K562 (cell line): ENCODE measurements around the gene COG7. TPM values are rescaled to one million over a fixed set of nuclear protein-coding genes. Genes with fewer than 3 reads are reported as not detected.

Source experiments
- ATAC-seq: fragments of 200-7000 bp; cut with Tn5 transposase; 3 replicates; pipeline ENCODE4 v1.9.1; 2020; ENCODE audit warnings: moderate library complexity
- BruUV-seq: library from RNA; stranded (reverse); fragments of 400-500 nt; replicated peaks from 2 replicates; lab custom pipeline; 2021; lab: Mats Ljungman, UMichigan
- CTCF ChIA-PET: fragments of 300-600 bp; formaldehyde crosslinking; extraction: SDS; loops from one replicate; lab custom pipeline; 2021; ENCODE audit warnings: low intra/inter-chr PET ratio; lab: Yijun Ruan, JAX
- POLR2A ChIA-PET: fragments of 300-600, 350-650 bp; sonication (Branson Sonifier 250); formaldehyde crosslinking; extraction: SDS; loops from one replicate; lab custom pipeline; 2021; ENCODE audit warnings: antibody characterized with exemption, inconsistent platforms; lab: Yijun Ruan, JAX
- DNase-seq, 4 experiments: peaks; one replicate each; pipeline versions ENCODE4 v3.0.0 to v3.0.0-alpha.2; 2011 to 2018; ENCODE audit warnings: low spot score in 3 of 4, mixed read lengths in 3 of 4; ENCODE audit errors: extremely low read depth in 1 of 4
- FAIRE-seq: peaks from 2 replicates; lab custom pipeline; 2011; peaks lifted over from hg19 to GRCh38; lab: Jason Lieb, UNC
- H2AFZ ChIP-seq: 2 replicates; pipeline ENCODE4 v1.6.0; 2011; ENCODE audit warnings: low read depth, low read length, control low read depth, inconsistent platforms
- H3K27ac ChIP-seq: fragments of 200-600 bp; 3 replicates; pipeline ENCODE4 v1.8.0; 2011; ENCODE audit warnings: low read depth, mild to moderate bottlenecking, control low read depth, inconsistent platforms, low read length, moderate library complexity, mixed read lengths; ENCODE audit errors: extremely low read depth
- H3K27me3 ChIP-seq, 2 experiments: fragments of 300-600 bp in 1 of 2; 2 replicates in 1 of 2; 3 replicates in 1 of 2; pipeline versions ENCODE4 v1.6.0 to v1.8.0; 2011; ENCODE audit warnings: inconsistent platforms in 2 of 2, low read length in 2 of 2, mild to moderate bottlenecking in 1 of 2, mixed read lengths in 1 of 2, moderate library complexity in 1 of 2; ENCODE audit not compliant: control insufficient read depth in 2 of 2, insufficient read depth in 2 of 2
- H3K36me3 ChIP-seq: fragments of 300-600 bp; 3 replicates; pipeline ENCODE4 v1.8.0; 2011; ENCODE audit warnings: mild to moderate bottlenecking, low read length, inconsistent platforms; ENCODE audit not compliant: control insufficient read depth, insufficient read depth
- H3K4me1 ChIP-seq, 2 experiments: fragments of 200-600 bp in 1 of 2; replicated peaks in 1 of 2; 2 replicates in 1 of 2; 3 replicates in 1 of 2; pipeline versions ENCODE4 v1.5.1 to v1.8.0; 2011; ENCODE audit warnings: inconsistent platforms in 2 of 2, low read length in 2 of 2, mild to moderate bottlenecking in 1 of 2, mixed read lengths in 1 of 2, moderate library complexity in 1 of 2; ENCODE audit not compliant: control insufficient read depth in 2 of 2, insufficient read depth in 2 of 2
- H3K4me2 ChIP-seq: 2 replicates; pipeline ENCODE4 v1.6.1; 2011; ENCODE audit warnings: low read length, control low read depth, inconsistent platforms, mixed read lengths; ENCODE audit not compliant: insufficient read depth
- H3K4me3 ChIP-seq: fragments of 200-600 bp; sonication (generic), shearing (Covaris generic); 2 replicates; pipeline ENCODE4 v1.5.1; 2016; ENCODE audit warnings: control low read depth, inconsistent platforms
- H3K79me2 ChIP-seq: fragments of 200-600 bp; 3 replicates; pipeline ENCODE4 v1.8.0; 2011; ENCODE audit warnings: low read length, inconsistent platforms; ENCODE audit not compliant: control insufficient read depth, insufficient read depth
- H3K9ac ChIP-seq, 2 experiments: 2 replicates each; pipeline versions ENCODE4 v1.6.0 to v1.6.1; 2011; ENCODE audit warnings: low read depth in 2 of 2, low read length in 2 of 2, control low read depth in 1 of 2, inconsistent platforms in 1 of 2, mild to moderate bottlenecking in 1 of 2, mixed read lengths in 1 of 2; ENCODE audit not compliant: insufficient read depth in 1 of 2
- H3K9me1 ChIP-seq: one replicate; pipeline ENCODE4 v1.6.0; 2011; ENCODE audit warnings: inconsistent platforms, mild to moderate bottlenecking, low read length, moderate library complexity; ENCODE audit not compliant: control insufficient read depth, insufficient read depth
- H3K9me3 ChIP-seq: replicated peaks from 2 replicates; pipeline ENCODE4 v1.5.1; 2011; ENCODE audit warnings: low read depth, low read length, inconsistent platforms; ENCODE audit not compliant: control insufficient read depth, insufficient read depth
- H4K20me1 ChIP-seq: replicated peaks from 2 replicates; pipeline ENCODE4 v1.6.1; 2011; ENCODE audit warnings: low read length, inconsistent platforms, mixed read lengths; ENCODE audit not compliant: control insufficient read depth, insufficient read depth
- PHB2 ChIP-seq: fragments of 450-650 bp; IDR thresholded peaks from 2 replicates; pipeline ENCODE4 v1.6.1; 2017; ENCODE audit warnings: low read depth
- RFX7 ChIP-seq: fragments of 250-450 bp; sonication (Bioruptor Pico); IDR thresholded peaks from 2 replicates; pipeline ENCODE4 v1.5.1; 2021; ENCODE audit warnings: mild to moderate bottlenecking
- TRIM28 ChIP-seq: fragments of 450-650 bp; IDR thresholded peaks from 2 replicates; pipeline ENCODE4 v1.6.1; 2017
- TSC22D4 ChIP-seq: fragments of 450-650 bp; IDR thresholded peaks from 2 replicates; pipeline ENCODE4 v1.6.1; 2016; ENCODE audit warnings: missing genetic modification characterization, missing biosample characterization, control low read depth
- ZEB2 ChIP-seq: fragments of 450-650 bp; IDR thresholded peaks from 2 replicates; pipeline ENCODE4 v1.6.1; 2016
- ZFP1 ChIP-seq: fragments of 450-650 bp; formaldehyde crosslinking; IDR thresholded peaks from 2 replicates; pipeline ENCODE4 v1.4.0; 2020; ENCODE audit warnings: mild to moderate bottlenecking, mixed read lengths
- ZNF143 ChIP-seq: sonication (generic); formaldehyde crosslinking; IDR thresholded peaks from 2 replicates; pipeline ENCODE4 v1.9.0; 2022; ENCODE audit warnings: mild to moderate bottlenecking, missing genetic modification reagents
- ZNF79 ChIP-seq: fragments of 250-450 bp; sonication (Bioruptor Pico); IDR thresholded peaks from 2 replicates; pipeline ENCODE4 v1.4.0; 2020; ENCODE audit warnings: low read depth, mild to moderate bottlenecking, moderate library complexity
- WGBS: fragments of 100-300 bp; shearing (Covaris generic); methylation state at CpG from one replicate; pipeline ENCODE4 v1.1.6; 2016; ENCODE audit warnings: low coverage, mixed read lengths; ENCODE audit not compliant: insufficient coverage; ENCODE audit errors: missing lambda C conversion rate; 5-methylcytosine and 5-hydroxymethylcytosine counted together
- in situ Hi-C: fragments of 300-500 bp; cut with MboI; formaldehyde crosslinking; loops from 4 replicates; pipeline ENCODE4 v1.15.0; 2018; ENCODE audit warnings: inconsistent platforms, mixed read lengths
- intact Hi-C: fragments of 100-400 bp; cut with micrococcal nuclease; formaldehyde crosslinking; loops from 2 replicates; pipeline ENCODE4 v1.14.2; 2022
- polyA plus RNA-seq, 8 experiments: library from polyadenylated mRNA; depleted of rRNA in 4 of 8; stranded (reverse) in 5 of 8; unstranded in 3 of 8; fragments of >200 nt; fragmentation: Nextera tagmentation in 2 of 8; fragmentation: Illumina TruSeq in 1 of 8; extraction: Ambion mirVana in 2 of 8; extraction: Trizol in 1 of 8; gene quantifications; 2 replicates each; pipeline versions ENCODE4 v1.2.1 to v1.2.3, GENCODE V29; 2011 to 2014; ENCODE audit warnings: inconsistent platforms in 1 of 8, missing spikeins in 1 of 8
- total RNA-seq, 7 experiments: library from RNA; depleted of rRNA in 6 of 7; stranded (reverse); fragments of >200 nt in 6 of 7; fragmentation: Illumina TruSeq in 2 of 7; extraction: Trizol in 2 of 7; gene quantifications; 2 replicates each; pipeline versions ENCODE4 v1.2.1 to v1.2.3, GENCODE V29; 2011 to 2021; ENCODE audit warnings: low replicate concordance in 1 of 7
- TF ChIP-seq, protein P1 (sequence below): fragments of 250-450 bp; sonication (Bioruptor Pico); IDR thresholded peaks from 2 replicates; pipeline ENCODE4 v1.5.1; 2021; ENCODE audit warnings: mild to moderate bottlenecking
- TF ChIP-seq, protein P2 (sequence below): fragments of 150-350 bp; IDR thresholded peaks from 2 replicates; pipeline ENCODE4 v1.6.1; 2014; ENCODE audit warnings: low read depth, mild to moderate bottlenecking, low read length, borderline replicate concordance
- TF ChIP-seq, protein P3 (sequence below): sonication (generic); formaldehyde crosslinking; IDR thresholded peaks from 2 replicates; pipeline ENCODE4 v1.8.1; 2023; ENCODE audit warnings: mild to moderate bottlenecking, missing genetic modification reagents

Gene COG7
- total and polyA plus RNA-seq, 9 of the 15 experiments (the other 6 are each of a cell fraction or from before 2014, with no cell fraction given) = 3.8 to 17.6 (median 13.4) TPM

DNA sequence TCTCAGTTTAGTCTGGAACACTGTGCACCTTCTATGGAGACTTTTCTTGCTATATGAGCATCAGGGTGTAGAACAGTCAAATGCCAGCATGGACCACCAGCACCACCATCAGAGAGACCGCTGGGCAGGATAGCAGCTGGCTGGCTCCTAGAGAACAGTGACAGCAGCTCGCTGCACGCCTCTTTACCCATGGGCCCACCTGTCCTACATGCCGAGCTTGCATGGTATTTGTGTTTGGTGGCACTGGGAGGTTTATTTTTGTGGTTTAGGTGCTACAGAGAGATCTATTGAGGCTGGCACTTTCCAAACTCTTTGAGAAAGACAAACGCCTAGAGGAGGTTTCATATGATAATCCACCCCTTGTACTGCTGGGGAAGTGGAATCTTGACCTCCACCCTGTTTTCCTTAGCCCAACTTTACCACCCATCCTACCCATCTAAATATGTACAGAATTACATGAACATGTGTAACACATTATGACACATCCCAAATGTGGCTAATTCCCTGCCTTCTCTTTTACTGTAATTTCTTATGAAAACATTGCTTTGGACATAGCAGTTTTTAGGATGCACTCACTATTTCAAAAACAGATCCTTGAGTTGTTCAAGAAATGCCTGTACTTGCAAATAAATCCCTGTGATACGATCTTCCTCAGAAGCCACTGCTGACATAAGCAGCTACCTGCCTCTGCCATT lies 46.3 kb downstream of the COG7 start:
- intact Hi-C loops = no loop called here
- 79% methylated on average over 5 of the region's 6 CpGs for WGBS
- H3K4me2 ChIP-seq = no peak overlapping the region
- H3K9ac ChIP-seq = no peak overlapping the region
- H3K79me2 ChIP-seq = no peaks in the 10 kb centered on the region
- H3K9me1 ChIP-seq = no peaks in the 10 kb centered on the region
- no peak overlapping the region for H3K27ac ChIP-seq
- no peaks in the 10 kb centered on the region for H3K27me3 ChIP-seq
- peaks cover 61% of the 10 kb centered on the region; the same call in 2 of the 3 replicates for H3K36me3 ChIP-seq
- no peaks in the 10 kb centered on the region for H3K4me1 ChIP-seq
- FAIRE-seq (no peak), ATAC-seq (no peak), DNase-seq (no peak)
- H3K4me3 ChIP-seq = no peak overlapping the region
- H4K20me1 ChIP-seq = peaks cover 5% of the 10 kb centered on the region; the same call in 1 of the 2 replicates
- H2AFZ ChIP-seq = no peak overlapping the region
- POLR2A ChIA-PET = no interaction called here
- in situ Hi-C loops = no loop called here
- no peaks in the 10 kb centered on the region for H3K9me3 ChIP-seq
- CTCF ChIA-PET = no interaction called here
- no TSS peak for BruUV-seq
- TF ChIP-seq, protein P1, sequence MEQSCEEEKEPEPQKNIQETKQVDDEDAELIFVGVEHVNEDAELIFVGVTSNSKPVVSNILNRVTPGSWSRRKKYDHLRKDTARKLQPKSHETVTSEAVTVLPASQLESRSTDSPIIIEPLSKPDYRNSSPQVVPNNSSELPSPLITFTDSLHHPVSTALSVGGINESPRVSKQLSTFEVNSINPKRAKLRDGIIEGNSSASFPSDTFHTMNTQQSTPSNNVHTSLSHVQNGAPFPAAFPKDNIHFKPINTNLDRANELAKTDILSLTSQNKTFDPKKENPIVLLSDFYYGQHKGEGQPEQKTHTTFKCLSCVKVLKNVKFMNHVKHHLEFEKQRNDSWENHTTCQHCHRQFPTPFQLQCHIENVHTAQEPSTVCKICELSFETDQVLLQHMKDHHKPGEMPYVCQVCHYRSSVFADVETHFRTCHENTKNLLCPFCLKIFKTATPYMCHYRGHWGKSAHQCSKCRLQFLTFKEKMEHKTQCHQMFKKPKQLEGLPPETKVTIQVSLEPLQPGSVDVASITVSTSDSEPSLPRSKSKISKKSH (CRISPR knock-in tag) = no peak
- TF ChIP-seq PHB2 = no peak
- TF ChIP-seq TRIM28 = no peak
- no peak for TF ChIP-seq RFX7 (CRISPR knock-in tag)
- no peak for TF ChIP-seq ZEB2
- TF ChIP-seq ZNF143 = no peak
- TF ChIP-seq, protein P2, sequence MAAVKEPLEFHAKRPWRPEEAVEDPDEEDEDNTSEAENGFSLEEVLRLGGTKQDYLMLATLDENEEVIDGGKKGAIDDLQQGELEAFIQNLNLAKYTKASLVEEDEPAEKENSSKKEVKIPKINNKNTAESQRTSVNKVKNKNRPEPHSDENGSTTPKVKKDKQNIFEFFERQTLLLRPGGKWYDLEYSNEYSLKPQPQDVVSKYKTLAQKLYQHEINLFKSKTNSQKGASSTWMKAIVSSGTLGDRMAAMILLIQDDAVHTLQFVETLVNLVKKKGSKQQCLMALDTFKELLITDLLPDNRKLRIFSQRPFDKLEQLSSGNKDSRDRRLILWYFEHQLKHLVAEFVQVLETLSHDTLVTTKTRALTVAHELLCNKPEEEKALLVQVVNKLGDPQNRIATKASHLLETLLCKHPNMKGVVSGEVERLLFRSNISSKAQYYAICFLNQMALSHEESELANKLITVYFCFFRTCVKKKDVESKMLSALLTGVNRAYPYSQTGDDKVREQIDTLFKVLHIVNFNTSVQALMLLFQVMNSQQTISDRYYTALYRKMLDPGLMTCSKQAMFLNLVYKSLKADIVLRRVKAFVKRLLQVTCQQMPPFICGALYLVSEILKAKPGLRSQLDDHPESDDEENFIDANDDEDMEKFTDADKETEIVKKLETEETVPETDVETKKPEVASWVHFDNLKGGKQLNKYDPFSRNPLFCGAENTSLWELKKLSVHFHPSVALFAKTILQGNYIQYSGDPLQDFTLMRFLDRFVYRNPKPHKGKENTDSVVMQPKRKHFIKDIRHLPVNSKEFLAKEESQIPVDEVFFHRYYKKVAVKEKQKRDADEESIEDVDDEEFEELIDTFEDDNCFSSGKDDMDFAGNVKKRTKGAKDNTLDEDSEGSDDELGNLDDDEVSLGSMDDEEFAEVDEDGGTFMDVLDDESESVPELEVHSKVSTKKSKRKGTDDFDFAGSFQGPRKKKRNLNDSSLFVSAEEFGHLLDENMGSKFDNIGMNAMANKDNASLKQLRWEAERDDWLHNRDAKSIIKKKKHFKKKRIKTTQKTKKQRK = no peak
- no peak for TF ChIP-seq ZNF79
- no peak for TF ChIP-seq TSC22D4 (tag)
- TF ChIP-seq ZFP1 (CRISPR knock-in tag) = no peak
- TF ChIP-seq, protein P3, sequence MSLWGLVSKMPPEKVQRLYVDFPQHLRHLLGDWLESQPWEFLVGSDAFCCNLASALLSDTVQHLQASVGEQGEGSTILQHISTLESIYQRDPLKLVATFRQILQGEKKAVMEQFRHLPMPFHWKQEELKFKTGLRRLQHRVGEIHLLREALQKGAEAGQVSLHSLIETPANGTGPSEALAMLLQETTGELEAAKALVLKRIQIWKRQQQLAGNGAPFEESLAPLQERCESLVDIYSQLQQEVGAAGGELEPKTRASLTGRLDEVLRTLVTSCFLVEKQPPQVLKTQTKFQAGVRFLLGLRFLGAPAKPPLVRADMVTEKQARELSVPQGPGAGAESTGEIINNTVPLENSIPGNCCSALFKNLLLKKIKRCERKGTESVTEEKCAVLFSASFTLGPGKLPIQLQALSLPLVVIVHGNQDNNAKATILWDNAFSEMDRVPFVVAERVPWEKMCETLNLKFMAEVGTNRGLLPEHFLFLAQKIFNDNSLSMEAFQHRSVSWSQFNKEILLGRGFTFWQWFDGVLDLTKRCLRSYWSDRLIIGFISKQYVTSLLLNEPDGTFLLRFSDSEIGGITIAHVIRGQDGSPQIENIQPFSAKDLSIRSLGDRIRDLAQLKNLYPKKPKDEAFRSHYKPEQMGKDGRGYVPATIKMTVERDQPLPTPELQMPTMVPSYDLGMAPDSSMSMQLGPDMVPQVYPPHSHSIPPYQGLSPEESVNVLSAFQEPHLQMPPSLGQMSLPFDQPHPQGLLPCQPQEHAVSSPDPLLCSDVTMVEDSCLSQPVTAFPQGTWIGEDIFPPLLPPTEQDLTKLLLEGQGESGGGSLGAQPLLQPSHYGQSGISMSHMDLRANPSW (CRISPR knock-in tag) = no peak
